GM12865 (cell line): ENCODE measurements around the gene MROH8.

Source experiments
- DNase-seq: peaks from one replicate; pipeline ENCODE4 v3.0.0; 2010; ENCODE audit warnings: low read depth
- H3K4me3 ChIP-seq: 2 replicates; pipeline ENCODE4 v1.5.1; 2011; ENCODE audit warnings: mild to moderate bottlenecking, low read depth, low read length, control low read depth
- CTCF ChIP-seq: IDR thresholded peaks from 2 replicates; pipeline ENCODE4 v1.5.1; 2011; ENCODE audit warnings: low read length, control low read depth, low read depth, inconsistent platforms; ENCODE audit not compliant: insufficient read depth; ENCODE audit errors: missing control alignments

Gene MROH8

GRCh38 chr20:37220731-37221130 is 41.4 kb upstream of the MROH8 start:
- no peak for TF ChIP-seq CTCF
- no peak for DNase-seq

GRCh38 chr20:37219751-37220668 is 40.7 kb upstream of the MROH8 start:
- no peak for DNase-seq
- no peak for TF ChIP-seq CTCF
- H3K4me3 ChIP-seq: no peak overlapping the region

More at GRCh38 chr20:37220731-37221130, 41.4 kb upstream of the MROH8 start:
- no peak overlapping the region for H3K4me3 ChIP-seq

- H3K4me3 ChIP-seq: no peak overlapping the region
- no peak for TF ChIP-seq CTCF
- DNase-seq: no peak
These were observed 39.6 kb upstream of the MROH8 start for GRCh38 chr20:37218976-37219375.

- H3K4me3 ChIP-seq: no peak overlapping the region
- no peak for DNase-seq
- TF ChIP-seq CTCF: no peak
These were observed 39.1 kb upstream of the MROH8 start for GRCh38 chr20:37218441-37218840.

GRCh38 chr20:37209661-37210314 is 30.4 kb upstream of the MROH8 start:
- no peak overlapping the region for H3K4me3 ChIP-seq
- DNase-seq: no peak
- TF ChIP-seq CTCF: no peak

- TF ChIP-seq CTCF: no peak
- DNase-seq: no peak
- H3K4me3 ChIP-seq: no peak overlapping the region
These were observed 29.8 kb upstream of the MROH8 start for GRCh38 chr20:37209193-37209592.
